Osteocyte (in vitro differentiated cells): ENCODE data around the gene GAD2. TPM values are rescaled to one million over a fixed set of nuclear protein-coding genes. Genes with fewer than 3 reads are reported as not detected.
"Not testable (repeated sequence)": the region's sequence is repeated elsewhere in the genome, so short reads cannot be mapped to it uniquely, and the experiment has no call there.

ENCODE experiments used
- DNase-seq: peaks from one replicate; pipeline ENCODE4 v3.0.0; 2021; ENCODE audit warnings: mixed read lengths; ENCODE audit not compliant: unreplicated experiment; ENCODE audit errors: extremely low spot score
- H3K27ac Mint-ChIP-seq: one replicate; pipeline ENCODE4 v1.8.0; 2021; ENCODE audit warnings: mild to moderate bottlenecking, mixed read lengths; ENCODE audit not compliant: unreplicated experiment
- H3K27me3 Mint-ChIP-seq: one replicate; pipeline ENCODE4 v1.8.0; 2021; ENCODE audit warnings: mixed read lengths; ENCODE audit not compliant: unreplicated experiment
- H3K36me3 Mint-ChIP-seq: one replicate; pipeline ENCODE4 v1.8.0; 2021; ENCODE audit warnings: mixed read lengths; ENCODE audit not compliant: unreplicated experiment
- H3K4me1 Mint-ChIP-seq: one replicate; pipeline ENCODE4 v1.8.0; 2021; ENCODE audit warnings: mixed read lengths; ENCODE audit not compliant: unreplicated experiment
- H3K4me3 Mint-ChIP-seq: one replicate; pipeline ENCODE4 v1.8.0; 2021; ENCODE audit warnings: mild to moderate bottlenecking, moderate library complexity, mixed read lengths; ENCODE audit not compliant: unreplicated experiment
- H3K9me3 Mint-ChIP-seq: one replicate; pipeline ENCODE4 v1.8.0; 2021; ENCODE audit warnings: mixed read lengths; ENCODE audit not compliant: unreplicated experiment
- CTCF ChIP-seq: fragments of 200-600 bp; sonication (generic); IDR thresholded peaks from 2 replicates; pipeline ENCODE4 v1.5.0; 2021; ENCODE audit warnings: antibody characterized with exemption, mild to moderate bottlenecking, moderate library complexity
- total RNA-seq: library from RNA; stranded (reverse); gene quantifications from 2 replicates; pipeline ENCODE4 v1.2.1, GENCODE V29; 2021

GAD2 gene
- total RNA-seq, 1 donor from 2014 or later, result not detected

GRCh38 chr10:26334932-26335573, 118.5 kb downstream of the GAD2 start:
- peak; percentile 62 for TF ChIP-seq CTCF
- H3K27ac Mint-ChIP-seq, result no peak overlapping the region
- no peak for DNase-seq
- peaks cover 7% of the 10 kb centered on the region for H3K9me3 Mint-ChIP-seq
- H3K4me3 Mint-ChIP-seq, result no peak overlapping the region
- H3K27me3 Mint-ChIP-seq, result peaks cover 8% of the 10 kb centered on the region
- H3K36me3 Mint-ChIP-seq, result no peaks in the 10 kb centered on the region
- H3K4me1 Mint-ChIP-seq, result no peaks in the 10 kb centered on the region

- Mint-ChIP-seq H3K27ac (no peak overlapping the region), H3K4me3 (no peak overlapping the region), H3K27me3 (peaks cover 8% of the 10 kb centered on the region), H3K9me3 (peaks cover 7% of the 10 kb centered on the region), H3K36me3 (no peaks in the 10 kb centered on the region), H3K4me1 (no peaks in the 10 kb centered on the region)
- DNase-seq, result no peak
- no peak for TF ChIP-seq CTCF
Measured at GRCh38 chr10:26335574-26336093, 119.1 kb downstream of the GAD2 start.

- H3K9me3 Mint-ChIP-seq, result peaks cover 13% of the 10 kb centered on the region
- no peak for TF ChIP-seq CTCF
- no peaks in the 10 kb centered on the region for H3K36me3 Mint-ChIP-seq
- H3K4me3 Mint-ChIP-seq, result no peak overlapping the region
- H3K27me3 Mint-ChIP-seq, result peaks cover 8% of the 10 kb centered on the region
- no peaks in the 10 kb centered on the region for H3K4me1 Mint-ChIP-seq
- H3K27ac Mint-ChIP-seq, result no peak overlapping the region
- DNase-seq, result no peak
Measured at GRCh38 chr10:26336979-26337378, 120.4 kb downstream of the GAD2 start.

GRCh38 chr10:26341701-26342100, 125.1 kb downstream of the GAD2 start:
- TF ChIP-seq CTCF, result no peak
- H3K4me1 Mint-ChIP-seq, result no peaks in the 10 kb centered on the region
- DNase-seq, result no peak
- H3K27ac Mint-ChIP-seq, result no peak overlapping the region
- no peaks in the 10 kb centered on the region for H3K36me3 Mint-ChIP-seq
- H3K27me3 Mint-ChIP-seq, result no peaks in the 10 kb centered on the region
- peaks cover 5% of the 10 kb centered on the region for H3K9me3 Mint-ChIP-seq
- no peak overlapping the region for H3K4me3 Mint-ChIP-seq

- not testable (repeated sequence) for H3K27me3 Mint-ChIP-seq, H3K36me3 Mint-ChIP-seq, H3K27ac Mint-ChIP-seq, H3K4me3 Mint-ChIP-seq, DNase-seq, H3K4me1 Mint-ChIP-seq, H3K9me3 Mint-ChIP-seq
Measured at GRCh38 chr10:26348821-26349417, 132.3 kb downstream of the GAD2 start.

Other genes with a start within 250 kb of the GAD2 start
- gene APBB1IP, start 221.6 kb downstream of the GAD2 start, total RNA-seq, result not detected in 2 replicates